GM23338 (cell line): Measurements from ENCODE around the gene ARF1. TPM values are rescaled to one million over a fixed set of nuclear protein-coding genes. Genes with fewer than 3 reads are reported as not detected.
A peak's percentile ranks its signal among the peaks of the same experiment; 100 is the strongest.

ENCODE experiments used
- ATAC-seq: fragments of 200-7000 bp; cut with Tn5 transposase; 3 replicates; pipeline ENCODE4 v1.9.1; 2020
- DNase-seq: peaks from one replicate; pipeline ENCODE4 v3.0.0-alpha.2; 2015; ENCODE audit warnings: low spot score
- H2AFZ ChIP-seq: fragments of 200-600 bp; sonication (generic); 2 replicates; pipeline ENCODE4 v1.8.0; 2016; ENCODE audit warnings: antibody characterized with exemption, mild to moderate bottlenecking, moderate library complexity
- H3F3A ChIP-seq: fragments of 200-600 bp; sonication (generic); replicated peaks from 2 replicates; pipeline ENCODE4 v1.8.0; 2017; ENCODE audit warnings: antibody characterized with exemption, mixed run types, low read depth
- H3K27ac ChIP-seq: fragments of 200-600 bp; sonication (generic); 2 replicates; pipeline ENCODE4 v1.6.1; 2016; ENCODE audit warnings: low read depth
- H3K27me3 ChIP-seq: fragments of 200-600 bp; sonication (generic); 2 replicates; pipeline ENCODE4 v1.8.0; 2016; ENCODE audit warnings: mild to moderate bottlenecking, mixed run types, moderate library complexity; ENCODE audit not compliant: insufficient read depth
- H3K36me3 ChIP-seq: fragments of 200-600 bp; sonication (generic); 2 replicates; pipeline ENCODE4 v1.8.0; 2016; ENCODE audit warnings: mild to moderate bottlenecking; ENCODE audit not compliant: insufficient read depth
- H3K4me1 ChIP-seq: fragments of 200-600 bp; sonication (generic); 2 replicates; pipeline ENCODE4 v1.8.0; 2016; ENCODE audit warnings: mild to moderate bottlenecking, moderate library complexity; ENCODE audit not compliant: insufficient read depth
- H3K4me2 ChIP-seq: fragments of 200-600 bp; sonication (generic); 2 replicates; pipeline ENCODE4 v1.7.1; 2017; ENCODE audit warnings: mixed run types
- H3K4me3 ChIP-seq: fragments of 200-600 bp; sonication (generic); 2 replicates; pipeline ENCODE4 v1.6.1; 2016; ENCODE audit warnings: mixed run types
- H3K79me2 ChIP-seq: fragments of 200-600 bp; sonication (generic); replicated peaks from 2 replicates; pipeline ENCODE4 v1.8.0; 2017; ENCODE audit warnings: mild to moderate bottlenecking; ENCODE audit not compliant: insufficient read depth
- H3K9me2 ChIP-seq: fragments of 200-600 bp; sonication (generic); 2 replicates; pipeline ENCODE4 v1.8.0; 2017; ENCODE audit not compliant: insufficient read depth
- H4K20me1 ChIP-seq: fragments of 200-600 bp; sonication (generic); replicated peaks from 2 replicates; pipeline ENCODE4 v1.8.0; 2017; ENCODE audit warnings: mild to moderate bottlenecking; ENCODE audit not compliant: insufficient read depth
- H3K27ac Mint-ChIP-seq: 2 replicates; pipeline ENCODE4 v1.8.0; 2020; ENCODE audit warnings: inconsistent platforms, mild to moderate bottlenecking, moderate library complexity, mixed read lengths
- H3K27me3 Mint-ChIP-seq: 3 replicates; pipeline ENCODE4 v1.8.0; 2022; ENCODE audit warnings: low read depth, mild to moderate bottlenecking, moderate library complexity, mixed read lengths, inconsistent platforms; ENCODE audit not compliant: insufficient read depth, poor library complexity
- H3K36me3 Mint-ChIP-seq: 3 replicates; pipeline ENCODE4 v1.8.0; 2021; ENCODE audit warnings: low read depth, mild to moderate bottlenecking, inconsistent platforms, moderate library complexity, mixed read lengths
- H3K4me1 Mint-ChIP-seq: 3 replicates; pipeline ENCODE4 v1.8.0; 2020; ENCODE audit warnings: mild to moderate bottlenecking, inconsistent platforms, mixed read lengths
- H3K4me3 Mint-ChIP-seq: 3 replicates; pipeline ENCODE4 v1.8.0; 2021; ENCODE audit warnings: moderate library complexity, mild to moderate bottlenecking, inconsistent platforms, mixed read lengths
- H3K9me3 Mint-ChIP-seq: 3 replicates; pipeline ENCODE4 v1.8.0; 2020; ENCODE audit warnings: moderate library complexity, mild to moderate bottlenecking, inconsistent platforms, mixed read lengths
- CREB1 ChIP-seq: fragments of 250-450 bp; sonication (Bioruptor Pico); IDR thresholded peaks from 2 replicates; pipeline ENCODE4 v1.5.0; 2020; ENCODE audit warnings: low read depth, mild to moderate bottlenecking, moderate library complexity
- EZH2 ChIP-seq: fragments of 200-600 bp; sonication (generic); IDR thresholded peaks from one replicate; pipeline ENCODE4 v1.8.0; 2017; ENCODE audit warnings: antibody characterized with exemption, mild to moderate bottlenecking, low read depth; ENCODE audit not compliant: unreplicated experiment
- EZH2phosphoT487 ChIP-seq: fragments of 200-600 bp; sonication (generic); IDR thresholded peaks from one replicate; pipeline ENCODE4 v1.8.1; 2018; ENCODE audit warnings: antibody characterized with exemption; ENCODE audit not compliant: unreplicated experiment
- JUNB ChIP-seq: IDR thresholded peaks from one replicate; pipeline ENCODE4 v1.6.1; 2016; ENCODE audit warnings: antibody characterized with exemption; ENCODE audit not compliant: unreplicated experiment
- NANOG ChIP-seq: IDR thresholded peaks from 2 replicates; pipeline ENCODE4 v1.6.1; 2016; ENCODE audit warnings: antibody characterized with exemption, borderline replicate concordance
- POLR2AphosphoS5 ChIP-seq: IDR thresholded peaks from 2 replicates; pipeline ENCODE4 v1.6.1; 2016; ENCODE audit warnings: antibody characterized with exemption, low read depth
- STAT1 ChIP-seq: IDR thresholded peaks from one replicate; pipeline ENCODE4 v1.6.1; 2016; ENCODE audit warnings: antibody characterized with exemption; ENCODE audit not compliant: unreplicated experiment
- ZNF114 ChIP-seq: fragments of 250-450 bp; sonication (Bioruptor Pico); IDR thresholded peaks from 2 replicates; pipeline ENCODE4 v1.5.0; 2020; ENCODE audit warnings: mild to moderate bottlenecking, moderate library complexity
- ZNF331 ChIP-seq: fragments of 250-450 bp; sonication (Bioruptor Pico); IDR thresholded peaks from 2 replicates; pipeline ENCODE4 v1.5.0; 2020; ENCODE audit warnings: low read depth, mild to moderate bottlenecking, moderate library complexity
- polyA plus RNA-seq: library from polyadenylated mRNA; unstranded; fragments of >200 nt; fragmentation: Nextera tagmentation; extraction: Ambion mirVana; gene quantifications from 2 replicates; pipeline ENCODE4 v1.2.1, GENCODE V29; 2016
- total RNA-seq: library from RNA; depleted of rRNA; stranded (reverse); fragments of >200 nt; shearing (Covaris generic); gene quantifications from 2 replicates; pipeline ENCODE4 v1.2.3, GENCODE V29; 2014
- TF ChIP-seq, protein P1 (sequence below): IDR thresholded peaks from 2 replicates; pipeline ENCODE4 v1.6.1; 2016; ENCODE audit warnings: antibody characterized with exemption
- TF ChIP-seq, protein P2 (sequence below): IDR thresholded peaks from one replicate; pipeline ENCODE4 v1.6.1; 2018; ENCODE audit warnings: antibody characterized with exemption; ENCODE audit not compliant: unreplicated experiment
- TF ChIP-seq, protein P3 (sequence below), 2 experiments: fragments of 200-600 bp in 1 of 2; sonication (generic) in 1 of 2; conservative IDR thresholded peaks; 2 replicates each; pipeline versions ENCODE4 v1.5.1 to v1.6.1; 2016 to 2017; ENCODE audit warnings: antibody characterized with exemption in 2 of 2, low read depth in 2 of 2, mild to moderate bottlenecking in 2 of 2, moderate library complexity in 1 of 2
- TF ChIP-seq, protein P4 (sequence below): fragments of 250-450 bp; sonication (Bioruptor Pico); IDR thresholded peaks from 2 replicates; pipeline ENCODE4 v1.5.0; 2020; ENCODE audit warnings: mild to moderate bottlenecking, moderate library complexity

Gene ARF1
- total and polyA plus RNA-seq, 2 experiments from 2014 or later: 210 to 306 TPM

DNA sequence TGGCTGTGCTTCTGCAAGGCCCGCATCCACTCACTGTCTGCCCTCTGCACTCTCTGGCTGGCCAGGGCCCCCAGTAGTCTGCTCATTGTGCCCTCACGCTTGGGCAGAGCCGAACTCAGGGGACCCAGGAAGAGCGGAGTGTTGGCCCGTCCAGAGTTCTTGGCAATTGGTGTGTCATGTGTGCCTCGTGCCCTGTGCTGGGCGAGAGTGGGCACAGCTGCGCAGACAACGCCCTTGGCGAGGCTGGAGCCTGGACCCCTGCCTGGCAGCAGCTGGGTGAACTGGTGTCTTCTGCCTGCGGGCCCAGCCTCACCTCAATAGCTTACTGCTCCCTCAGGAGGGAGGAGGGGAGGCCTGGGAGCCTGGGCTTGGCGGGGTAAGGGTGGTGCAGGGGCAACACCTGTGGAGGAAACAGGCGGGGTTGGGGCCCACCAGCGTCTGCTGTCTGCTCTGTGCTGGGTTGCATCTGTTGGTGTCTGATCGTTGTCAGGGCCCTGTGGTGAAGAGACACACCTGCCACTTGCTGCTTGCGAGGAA, 59.7 kb downstream of the ARF1 start:
- TF ChIP-seq, protein P1, sequence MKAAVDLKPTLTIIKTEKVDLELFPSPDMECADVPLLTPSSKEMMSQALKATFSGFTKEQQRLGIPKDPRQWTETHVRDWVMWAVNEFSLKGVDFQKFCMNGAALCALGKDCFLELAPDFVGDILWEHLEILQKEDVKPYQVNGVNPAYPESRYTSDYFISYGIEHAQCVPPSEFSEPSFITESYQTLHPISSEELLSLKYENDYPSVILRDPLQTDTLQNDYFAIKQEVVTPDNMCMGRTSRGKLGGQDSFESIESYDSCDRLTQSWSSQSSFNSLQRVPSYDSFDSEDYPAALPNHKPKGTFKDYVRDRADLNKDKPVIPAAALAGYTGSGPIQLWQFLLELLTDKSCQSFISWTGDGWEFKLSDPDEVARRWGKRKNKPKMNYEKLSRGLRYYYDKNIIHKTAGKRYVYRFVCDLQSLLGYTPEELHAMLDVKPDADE: no peak
- no peak for TF ChIP-seq JUNB
- TF ChIP-seq, protein P2, sequence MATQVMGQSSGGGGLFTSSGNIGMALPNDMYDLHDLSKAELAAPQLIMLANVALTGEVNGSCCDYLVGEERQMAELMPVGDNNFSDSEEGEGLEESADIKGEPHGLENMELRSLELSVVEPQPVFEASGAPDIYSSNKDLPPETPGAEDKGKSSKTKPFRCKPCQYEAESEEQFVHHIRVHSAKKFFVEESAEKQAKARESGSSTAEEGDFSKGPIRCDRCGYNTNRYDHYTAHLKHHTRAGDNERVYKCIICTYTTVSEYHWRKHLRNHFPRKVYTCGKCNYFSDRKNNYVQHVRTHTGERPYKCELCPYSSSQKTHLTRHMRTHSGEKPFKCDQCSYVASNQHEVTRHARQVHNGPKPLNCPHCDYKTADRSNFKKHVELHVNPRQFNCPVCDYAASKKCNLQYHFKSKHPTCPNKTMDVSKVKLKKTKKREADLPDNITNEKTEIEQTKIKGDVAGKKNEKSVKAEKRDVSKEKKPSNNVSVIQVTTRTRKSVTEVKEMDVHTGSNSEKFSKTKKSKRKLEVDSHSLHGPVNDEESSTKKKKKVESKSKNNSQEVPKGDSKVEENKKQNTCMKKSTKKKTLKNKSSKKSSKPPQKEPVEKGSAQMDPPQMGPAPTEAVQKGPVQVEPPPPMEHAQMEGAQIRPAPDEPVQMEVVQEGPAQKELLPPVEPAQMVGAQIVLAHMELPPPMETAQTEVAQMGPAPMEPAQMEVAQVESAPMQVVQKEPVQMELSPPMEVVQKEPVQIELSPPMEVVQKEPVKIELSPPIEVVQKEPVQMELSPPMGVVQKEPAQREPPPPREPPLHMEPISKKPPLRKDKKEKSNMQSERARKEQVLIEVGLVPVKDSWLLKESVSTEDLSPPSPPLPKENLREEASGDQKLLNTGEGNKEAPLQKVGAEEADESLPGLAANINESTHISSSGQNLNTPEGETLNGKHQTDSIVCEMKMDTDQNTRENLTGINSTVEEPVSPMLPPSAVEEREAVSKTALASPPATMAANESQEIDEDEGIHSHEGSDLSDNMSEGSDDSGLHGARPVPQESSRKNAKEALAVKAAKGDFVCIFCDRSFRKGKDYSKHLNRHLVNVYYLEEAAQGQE: no peak
- TF ChIP-seq, protein P3, sequence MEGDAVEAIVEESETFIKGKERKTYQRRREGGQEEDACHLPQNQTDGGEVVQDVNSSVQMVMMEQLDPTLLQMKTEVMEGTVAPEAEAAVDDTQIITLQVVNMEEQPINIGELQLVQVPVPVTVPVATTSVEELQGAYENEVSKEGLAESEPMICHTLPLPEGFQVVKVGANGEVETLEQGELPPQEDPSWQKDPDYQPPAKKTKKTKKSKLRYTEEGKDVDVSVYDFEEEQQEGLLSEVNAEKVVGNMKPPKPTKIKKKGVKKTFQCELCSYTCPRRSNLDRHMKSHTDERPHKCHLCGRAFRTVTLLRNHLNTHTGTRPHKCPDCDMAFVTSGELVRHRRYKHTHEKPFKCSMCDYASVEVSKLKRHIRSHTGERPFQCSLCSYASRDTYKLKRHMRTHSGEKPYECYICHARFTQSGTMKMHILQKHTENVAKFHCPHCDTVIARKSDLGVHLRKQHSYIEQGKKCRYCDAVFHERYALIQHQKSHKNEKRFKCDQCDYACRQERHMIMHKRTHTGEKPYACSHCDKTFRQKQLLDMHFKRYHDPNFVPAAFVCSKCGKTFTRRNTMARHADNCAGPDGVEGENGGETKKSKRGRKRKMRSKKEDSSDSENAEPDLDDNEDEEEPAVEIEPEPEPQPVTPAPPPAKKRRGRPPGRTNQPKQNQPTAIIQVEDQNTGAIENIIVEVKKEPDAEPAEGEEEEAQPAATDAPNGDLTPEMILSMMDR (conservative IDR thresholded peaks at IDR 0.05; ENCODE audit: low read depth in 2 of 2): no peak
- TF ChIP-seq EZH2: no peak
- no peak for TF ChIP-seq ZNF331 (CRISPR knock-in tag)
- TF ChIP-seq NANOG: no peak
- TF ChIP-seq, protein P4, sequence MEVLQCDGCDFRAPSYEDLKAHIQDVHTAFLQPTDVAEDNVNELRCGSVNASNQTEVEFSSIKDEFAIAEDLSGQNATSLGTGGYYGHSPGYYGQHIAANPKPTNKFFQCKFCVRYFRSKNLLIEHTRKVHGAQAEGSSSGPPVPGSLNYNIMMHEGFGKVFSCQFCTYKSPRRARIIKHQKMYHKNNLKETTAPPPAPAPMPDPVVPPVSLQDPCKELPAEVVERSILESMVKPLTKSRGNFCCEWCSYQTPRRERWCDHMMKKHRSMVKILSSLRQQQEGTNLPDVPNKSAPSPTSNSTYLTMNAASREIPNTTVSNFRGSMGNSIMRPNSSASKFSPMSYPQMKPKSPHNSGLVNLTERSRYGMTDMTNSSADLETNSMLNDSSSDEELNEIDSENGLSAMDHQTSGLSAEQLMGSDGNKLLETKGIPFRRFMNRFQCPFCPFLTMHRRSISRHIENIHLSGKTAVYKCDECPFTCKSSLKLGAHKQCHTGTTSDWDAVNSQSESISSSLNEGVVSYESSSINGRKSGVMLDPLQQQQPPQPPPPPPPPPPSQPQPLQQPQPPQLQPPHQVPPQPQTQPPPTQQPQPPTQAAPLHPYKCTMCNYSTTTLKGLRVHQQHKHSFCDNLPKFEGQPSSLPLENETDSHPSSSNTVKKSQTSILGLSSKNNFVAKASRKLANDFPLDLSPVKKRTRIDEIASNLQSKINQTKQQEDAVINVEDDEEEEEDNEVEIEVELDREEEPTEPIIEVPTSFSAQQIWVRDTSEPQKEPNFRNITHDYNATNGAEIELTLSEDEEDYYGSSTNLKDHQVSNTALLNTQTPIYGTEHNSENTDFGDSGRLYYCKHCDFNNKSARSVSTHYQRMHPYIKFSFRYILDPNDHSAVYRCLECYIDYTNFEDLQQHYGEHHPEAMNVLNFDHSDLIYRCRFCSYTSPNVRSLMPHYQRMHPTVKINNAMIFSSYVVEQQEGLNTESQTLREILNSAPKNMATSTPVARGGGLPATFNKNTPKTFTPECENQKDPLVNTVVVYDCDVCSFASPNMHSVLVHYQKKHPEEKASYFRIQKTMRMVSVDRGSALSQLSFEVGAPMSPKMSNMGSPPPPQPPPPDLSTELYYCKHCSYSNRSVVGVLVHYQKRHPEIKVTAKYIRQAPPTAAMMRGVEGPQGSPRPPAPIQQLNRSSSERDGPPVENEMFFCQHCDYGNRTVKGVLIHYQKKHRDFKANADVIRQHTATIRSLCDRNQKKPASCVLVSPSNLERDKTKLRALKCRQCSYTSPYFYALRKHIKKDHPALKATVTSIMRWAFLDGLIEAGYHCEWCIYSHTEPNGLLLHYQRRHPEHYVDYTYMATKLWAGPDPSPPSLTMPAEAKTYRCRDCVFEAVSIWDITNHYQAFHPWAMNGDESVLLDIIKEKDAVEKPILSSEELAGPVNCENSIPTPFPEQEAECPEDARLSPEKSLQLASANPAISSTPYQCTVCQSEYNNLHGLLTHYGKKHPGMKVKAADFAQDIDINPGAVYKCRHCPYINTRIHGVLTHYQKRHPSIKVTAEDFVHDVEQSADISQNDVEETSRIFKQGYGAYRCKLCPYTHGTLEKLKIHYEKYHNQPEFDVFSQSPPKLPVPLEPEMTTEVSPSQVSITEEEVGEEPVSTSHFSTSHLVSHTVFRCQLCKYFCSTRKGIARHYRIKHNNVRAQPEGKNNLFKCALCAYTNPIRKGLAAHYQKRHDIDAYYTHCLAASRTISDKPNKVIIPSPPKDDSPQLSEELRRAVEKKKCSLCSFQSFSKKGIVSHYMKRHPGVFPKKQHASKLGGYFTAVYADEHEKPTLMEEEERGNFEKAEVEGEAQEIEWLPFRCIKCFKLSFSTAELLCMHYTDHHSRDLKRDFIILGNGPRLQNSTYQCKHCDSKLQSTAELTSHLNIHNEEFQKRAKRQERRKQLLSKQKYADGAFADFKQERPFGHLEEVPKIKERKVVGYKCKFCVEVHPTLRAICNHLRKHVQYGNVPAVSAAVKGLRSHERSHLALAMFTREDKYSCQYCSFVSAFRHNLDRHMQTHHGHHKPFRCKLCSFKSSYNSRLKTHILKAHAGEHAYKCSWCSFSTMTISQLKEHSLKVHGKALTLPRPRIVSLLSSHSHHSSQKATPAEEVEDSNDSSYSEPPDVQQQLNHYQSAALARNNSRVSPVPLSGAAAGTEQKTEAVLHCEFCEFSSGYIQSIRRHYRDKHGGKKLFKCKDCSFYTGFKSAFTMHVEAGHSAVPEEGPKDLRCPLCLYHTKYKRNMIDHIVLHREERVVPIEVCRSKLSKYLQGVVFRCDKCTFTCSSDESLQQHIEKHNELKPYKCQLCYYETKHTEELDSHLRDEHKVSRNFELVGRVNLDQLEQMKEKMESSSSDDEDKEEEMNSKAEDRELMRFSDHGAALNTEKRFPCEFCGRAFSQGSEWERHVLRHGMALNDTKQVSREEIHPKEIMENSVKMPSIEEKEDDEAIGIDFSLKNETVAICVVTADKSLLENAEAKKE (CRISPR knock-in tag): no peak
- TF ChIP-seq POLR2AphosphoS5: no peak
- no peak for TF ChIP-seq ZNF114 (CRISPR knock-in tag)
- no peak for TF ChIP-seq EZH2phosphoT487
- TF ChIP-seq STAT1: no peak
- no peak for TF ChIP-seq CREB1 (CRISPR knock-in tag)
- Histone ChIP-seq H3K27me3 (peaks cover 8% of the 10 kb centered on the region), H3K4me2 (no peak overlapping the region), H3K27ac (no peak overlapping the region), H4K20me1 (no peaks in the 10 kb centered on the region), H3F3A (no peaks in the 10 kb centered on the region), H3K4me3 (no peak overlapping the region), H2AFZ (no peak overlapping the region), H3K36me3 (no peaks in the 10 kb centered on the region), H3K9me2 (no peaks in the 10 kb centered on the region), H3K4me1 (peaks cover 5% of the 10 kb centered on the region; the same call in 1 of the 2 replicates), H3K79me2 (peaks cover 34% of the 10 kb centered on the region)
- DNase-seq (no peak), ATAC-seq (no peak)
- no peaks in the 10 kb centered on the region; the same call in 2 of the 3 replicates for H3K9me3 Mint-ChIP-seq
- peak overlapping the region; percentile 86; the same call in 1 of the 3 replicates for H3K4me3 Mint-ChIP-seq
- H3K27me3 Mint-ChIP-seq: peaks cover 15% of the 10 kb centered on the region
- no peaks in the 10 kb centered on the region; the same call in 1 of the 3 replicates for H3K36me3 Mint-ChIP-seq
- H3K27ac Mint-ChIP-seq: no peak overlapping the region
- peaks cover 2% of the 10 kb centered on the region; the same call in 1 of the 3 replicates for H3K4me1 Mint-ChIP-seq
